ENCODE measurements around the gene FAM240B.

The FAM240B gene

DNA sequence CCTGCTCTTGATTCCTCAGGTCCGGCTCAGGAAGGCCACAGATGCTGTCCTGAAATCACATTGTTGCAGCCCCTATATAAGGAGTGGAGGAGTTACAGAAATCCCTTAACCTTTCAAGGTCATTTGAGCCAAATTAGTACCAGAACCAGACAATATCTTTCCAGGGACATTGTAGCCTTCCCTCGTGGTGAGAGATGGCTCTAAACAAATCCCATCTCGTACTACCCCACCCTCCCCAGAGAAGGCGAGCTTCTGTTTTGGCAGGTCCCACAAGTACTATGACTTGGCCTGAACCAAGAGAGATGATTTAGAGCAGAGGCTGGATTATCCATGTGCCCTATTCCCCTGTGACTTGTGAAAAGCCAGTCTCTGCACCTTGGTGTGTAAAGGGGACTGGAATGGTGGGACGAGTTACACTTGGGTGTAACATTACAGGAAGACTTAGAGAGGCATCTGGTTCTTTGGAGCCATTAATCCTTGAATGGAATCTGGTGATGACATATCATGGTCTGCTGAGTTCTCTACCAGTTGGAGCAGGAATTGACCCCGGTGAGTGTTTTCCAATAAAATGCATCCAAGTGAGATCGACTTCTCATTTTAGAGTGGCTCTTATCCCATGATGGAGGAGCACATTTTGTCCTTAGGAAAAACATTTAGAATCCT is at the start of gene FAM240B:
Gene FAM240B (minus strand): TSS at position 51 of the 663 bp plus-strand sequence. CDS start 16,134 bp downstream, outside the sequence.
- no peak for DNase-seq (ENCODE audit: low read depth)

- DNase-seq (ENCODE audit: low read depth) = no peak
These were observed 48.4 kb upstream of the FAM240B start for GRCh38 chr9:38768351-38768761.

- DNase-seq (ENCODE audit: low read depth) = no peak
These were observed 45.2 kb upstream of the FAM240B start for GRCh38 chr9:38765101-38765500.

DNA sequence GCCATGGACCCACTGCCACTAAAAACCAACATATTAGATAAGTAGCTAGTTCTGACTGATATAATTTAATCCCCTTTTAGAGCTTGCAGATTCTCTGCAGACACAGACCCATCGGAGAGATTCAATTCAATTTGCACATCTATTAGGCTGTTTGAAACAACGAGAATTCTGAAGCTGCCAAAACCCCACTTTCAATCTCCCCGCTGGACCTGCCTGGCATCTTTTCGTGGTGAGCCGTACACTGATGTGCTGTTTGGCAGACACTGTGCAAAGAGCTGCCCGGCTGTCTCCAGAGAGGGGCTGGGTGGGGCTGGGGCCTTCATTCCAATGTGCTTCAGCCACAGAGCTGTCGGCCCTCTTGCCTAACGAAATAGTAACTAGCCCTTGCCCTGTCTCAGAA is 42.1 kb upstream of the FAM240B start:
- DNase-seq (ENCODE audit: low read depth) = no peak

DNA sequence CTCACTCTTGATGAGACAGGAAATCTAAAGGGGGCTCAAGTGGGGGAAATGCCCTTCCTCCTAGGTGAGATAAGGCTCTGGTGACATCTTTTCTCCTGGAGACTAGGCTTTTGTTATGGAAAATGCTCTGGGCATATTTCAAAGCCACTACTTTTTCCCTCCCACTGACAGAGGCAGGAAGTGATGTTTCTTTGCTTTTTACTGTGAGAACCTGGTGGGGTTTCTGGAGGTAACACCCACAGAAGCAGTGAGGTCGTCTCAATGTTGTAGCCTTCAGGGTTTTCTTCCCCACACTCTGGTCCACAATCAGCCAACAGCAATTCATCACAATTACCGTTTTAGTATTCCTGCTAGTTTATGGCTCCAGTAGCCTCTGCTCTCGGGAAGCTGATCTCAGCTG is 41.4 kb upstream of the FAM240B start:
- DNase-seq (ENCODE audit: low read depth) = no peak

- DNase-seq (ENCODE audit: low read depth) = no peak
These were observed 36.8 kb upstream of the FAM240B start for GRCh38 chr9:38756702-38757101.

DNA sequence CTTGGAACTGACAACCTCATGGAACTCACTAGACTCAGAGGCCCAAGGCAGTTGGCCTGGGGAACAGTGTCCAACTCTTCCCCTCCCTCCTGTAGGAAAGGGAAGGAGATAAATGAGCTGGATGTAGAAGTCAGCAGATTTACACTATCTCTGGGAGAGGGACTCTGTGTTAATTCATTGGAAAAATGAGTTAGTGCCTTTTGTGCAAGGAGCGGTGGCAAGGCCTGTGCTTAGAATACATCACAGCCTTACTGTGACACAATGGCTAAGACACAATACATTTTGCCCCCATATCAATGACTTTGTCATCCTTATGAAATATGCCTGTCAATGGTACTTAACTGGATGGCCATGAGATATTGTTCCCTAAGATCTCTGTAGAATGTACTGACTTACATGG is 28.0 kb upstream of the FAM240B start:
- DNase-seq (ENCODE audit: low read depth) = no peak

DNA sequence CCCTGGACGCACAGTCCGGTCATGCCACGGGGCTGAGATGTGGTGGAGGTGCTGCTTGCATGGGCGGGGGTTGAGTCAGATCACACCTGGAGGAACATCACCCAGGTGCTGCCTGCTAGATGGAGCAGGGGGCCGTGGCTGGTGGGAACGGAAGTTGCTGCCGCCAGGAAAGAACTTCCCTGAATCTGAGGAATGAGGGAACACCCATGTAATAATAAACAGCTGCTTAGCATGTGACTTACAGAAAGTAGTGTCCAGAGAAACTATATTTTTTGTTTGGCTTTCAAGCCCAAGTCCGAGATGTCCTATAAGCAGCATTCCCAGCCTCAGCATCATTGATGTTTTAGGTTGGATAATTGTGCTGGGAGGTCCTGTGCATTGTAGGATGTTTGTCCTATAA is 27.1 kb upstream of the FAM240B start:
- no peak for DNase-seq (ENCODE audit: low read depth)

- no peak for DNase-seq (ENCODE audit: low read depth)
These were observed 26.4 kb upstream of the FAM240B start for GRCh38 chr9:38746303-38746702.

GRCh38 chr9:38744484-38744883 is 24.6 kb upstream of the FAM240B start:
- DNase-seq (ENCODE audit: low read depth) = no peak

DNA sequence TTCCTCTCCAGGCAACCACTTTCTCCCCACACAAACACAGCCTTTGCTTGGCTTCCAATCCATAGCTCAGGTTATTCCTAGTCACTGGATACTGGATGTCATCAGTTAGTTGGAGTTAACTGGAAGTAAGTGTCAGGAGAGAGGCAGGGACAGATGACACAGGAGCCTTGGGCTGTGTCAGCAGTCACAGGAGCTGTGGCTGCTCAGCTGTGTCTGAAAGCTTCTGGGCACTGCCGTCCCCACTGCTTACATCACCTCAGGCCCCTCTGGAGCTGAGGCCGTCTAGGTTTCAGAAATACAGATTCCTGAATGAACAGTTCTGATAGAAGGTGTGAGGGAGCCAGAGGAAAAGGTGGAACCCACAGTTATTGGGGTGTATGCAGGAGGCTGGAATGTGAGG is 17.3 kb upstream of the FAM240B start:
- no peak for DNase-seq (ENCODE audit: low read depth)

DNA sequence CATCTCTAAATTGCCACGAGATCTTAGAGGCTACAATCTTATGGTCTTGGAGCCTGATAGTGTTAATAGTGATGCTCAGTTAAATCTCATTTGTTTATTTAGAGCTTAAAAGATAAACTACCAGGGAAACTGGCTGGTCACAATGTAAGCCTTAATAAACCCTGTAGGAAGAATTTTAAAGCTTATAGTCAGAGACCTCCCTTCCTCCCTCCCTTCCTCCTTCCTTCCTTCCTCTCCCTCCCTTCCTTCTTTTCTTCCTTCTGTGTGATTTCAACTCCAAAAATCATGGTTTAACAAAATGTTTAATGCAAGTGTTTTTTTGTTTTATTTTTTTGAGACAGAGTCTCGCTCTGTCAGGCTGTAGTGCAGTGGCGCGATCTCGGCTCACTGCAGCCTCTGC is 14.9 kb upstream of the FAM240B start:
- DNase-seq (ENCODE audit: low read depth) = no peak

- no peak for DNase-seq (ENCODE audit: low read depth)
These were observed 13.6 kb upstream of the FAM240B start for GRCh38 chr9:38733503-38733902.

DNA sequence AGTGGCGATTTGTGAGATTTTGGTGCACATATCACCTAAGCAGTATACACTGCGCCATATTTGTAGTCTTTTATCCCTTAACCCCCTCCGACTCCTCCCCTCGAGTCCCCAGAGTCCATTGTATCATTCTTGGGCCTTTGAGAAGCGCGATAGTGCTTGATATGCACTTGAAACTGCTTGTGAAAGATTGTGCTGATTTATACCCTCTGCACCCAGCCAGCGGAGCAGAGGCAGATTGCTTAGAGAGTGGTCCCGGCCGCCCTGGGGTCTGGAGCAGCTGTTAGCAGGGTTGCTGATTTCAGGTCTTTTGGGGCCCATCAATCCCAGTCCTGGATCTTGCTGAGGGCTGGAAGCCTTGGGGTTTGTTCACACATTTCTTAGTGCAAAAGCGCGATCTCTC is 13.0 kb upstream of the FAM240B start:
- no peak for DNase-seq (ENCODE audit: low read depth)

DNA sequence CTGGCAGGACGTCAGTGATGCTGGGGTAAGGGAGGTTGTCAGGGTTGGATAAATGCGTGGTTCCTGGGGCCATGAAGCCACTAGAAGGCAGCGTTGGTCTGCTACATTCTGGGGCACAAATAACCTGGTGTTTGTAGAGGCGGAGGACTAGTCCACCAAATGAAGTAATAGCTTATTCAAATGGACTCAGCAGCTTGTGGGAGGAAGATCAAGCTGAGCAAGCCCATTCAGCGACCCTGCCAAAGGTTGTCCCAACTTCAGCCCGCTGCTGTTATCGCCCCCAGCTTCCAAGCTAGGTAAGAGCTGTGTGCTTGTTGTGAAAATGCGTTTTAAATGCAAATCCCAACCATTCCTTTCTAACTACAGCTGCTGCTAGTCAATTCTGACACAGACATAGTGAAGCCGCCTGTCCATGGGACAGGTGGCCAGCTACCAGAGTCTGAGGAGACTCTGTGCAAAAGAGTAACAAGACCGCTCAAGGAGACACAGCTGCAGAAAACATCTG is 7.6 kb upstream of the FAM240B start:
- peak; percentile 60 for DNase-seq (ENCODE audit: low read depth)

DNA sequence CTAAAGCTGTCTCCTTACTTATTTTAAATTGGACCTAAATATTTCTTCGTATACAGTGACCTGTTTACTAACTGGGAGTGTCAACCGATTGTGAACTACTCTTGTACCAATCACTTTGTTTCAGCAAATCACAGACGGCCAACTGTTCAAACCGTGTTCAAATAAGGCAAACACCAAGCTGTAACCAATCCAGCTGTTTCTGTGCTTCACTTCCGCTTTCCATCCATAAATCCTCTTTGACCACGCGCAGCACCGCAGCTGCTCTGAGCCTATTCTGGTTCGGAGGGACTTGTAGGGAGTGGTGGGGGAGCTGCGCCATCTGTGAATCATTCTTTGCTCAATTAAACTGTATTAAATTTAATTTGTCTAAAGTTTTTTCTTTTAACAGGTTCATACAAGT is 4.8 kb upstream of the FAM240B start:
- DNase-seq (ENCODE audit: low read depth) = no peak

DNA sequence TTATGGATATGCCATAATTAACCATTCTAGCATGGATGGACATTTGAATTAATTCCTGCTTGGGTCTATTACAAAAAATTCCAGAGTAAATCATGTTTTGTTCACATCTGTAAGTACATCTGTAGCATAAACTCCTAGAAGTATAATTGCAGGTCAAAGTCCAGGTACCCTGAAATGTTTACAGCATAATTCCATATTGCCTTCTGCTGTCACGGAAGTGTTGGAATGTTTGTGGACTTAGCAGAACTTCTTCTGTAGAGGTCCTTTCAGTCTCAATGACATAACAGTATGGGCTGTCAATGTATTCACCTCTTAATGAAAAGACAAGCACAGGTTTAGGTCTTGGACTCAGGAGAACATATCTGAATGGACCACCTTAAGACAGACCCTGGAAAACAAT is 1.8 kb downstream of the FAM240B start:
- no peak for DNase-seq (ENCODE audit: low read depth)

GRCh38 chr9:38715684-38716083 is 4.2 kb downstream of the FAM240B start:
- no peak for DNase-seq (ENCODE audit: low read depth)

GRCh38 chr9:38713426-38713825 is 6.5 kb downstream of the FAM240B start:
- DNase-seq (ENCODE audit: low read depth) = peak; percentile 96

- peak; percentile 82 for DNase-seq (ENCODE audit: low read depth)
These were observed 11.2 kb downstream of the FAM240B start for GRCh38 chr9:38708759-38709158.

DNA sequence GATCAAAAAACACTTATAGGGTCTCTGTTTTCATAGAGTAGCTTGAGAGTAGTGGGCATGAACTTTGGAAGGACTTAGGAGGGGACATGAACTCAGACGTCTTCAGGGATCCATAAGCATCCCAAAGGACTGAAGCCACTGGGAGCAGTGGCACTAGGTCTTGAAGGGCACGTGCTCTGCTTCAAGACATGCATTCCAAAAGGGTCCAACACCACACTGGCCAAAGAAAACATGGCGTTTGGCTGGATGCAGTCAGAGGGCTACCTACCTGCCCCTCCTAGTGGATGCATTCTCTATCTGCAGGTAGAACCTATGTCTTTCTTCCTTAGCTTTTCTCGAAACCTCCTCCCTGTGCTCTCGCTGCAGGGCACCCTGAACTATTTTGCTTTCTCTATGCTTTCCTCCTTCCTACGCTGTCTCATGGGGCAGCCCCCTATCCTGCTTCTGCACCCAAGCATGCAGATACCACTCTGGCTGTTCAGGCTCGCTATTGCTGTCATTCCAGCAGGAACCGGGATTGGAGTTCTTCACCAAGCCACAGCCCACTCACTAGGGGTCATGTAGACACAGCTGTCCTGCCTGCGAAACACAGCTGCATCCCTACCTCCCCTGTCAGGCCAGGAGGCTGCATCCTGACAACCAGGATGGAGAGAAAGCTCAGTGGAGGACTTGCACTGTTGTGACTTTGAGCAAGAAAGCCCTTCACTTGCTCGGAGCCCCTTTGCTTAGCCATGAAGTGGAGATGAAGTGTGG is 11.9 kb downstream of the FAM240B start:
- no peak for DNase-seq (ENCODE audit: low read depth)

- no peak for DNase-seq (ENCODE audit: low read depth)
These were observed 13.4 kb downstream of the FAM240B start for GRCh38 chr9:38706493-38706892.

DNA sequence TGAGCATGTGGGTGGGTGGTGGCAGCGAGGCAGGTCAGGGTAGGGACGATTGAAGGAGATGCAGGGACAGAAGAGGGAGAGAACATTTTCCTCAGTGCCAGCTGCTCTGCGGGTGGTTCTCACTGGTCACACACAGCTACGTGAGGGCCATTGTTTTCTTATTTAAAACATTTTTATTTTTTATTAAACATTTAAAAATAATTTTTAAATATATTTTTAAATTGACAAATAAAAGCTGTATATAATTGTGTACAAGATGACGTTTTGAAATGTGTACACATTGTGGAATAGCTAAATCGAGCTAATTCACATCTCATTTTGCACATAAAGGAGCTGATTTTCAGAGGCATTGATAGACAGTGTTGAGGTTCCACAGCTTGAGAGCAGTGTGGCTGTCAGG is 14.0 kb downstream of the FAM240B start:
- DNase-seq (ENCODE audit: low read depth) = no peak

- DNase-seq (ENCODE audit: low read depth) = peak; percentile 62
These were observed 19.2 kb downstream of the FAM240B start for GRCh38 chr9:38700695-38701094.
